NCI-H2196 treated with DMSO at 0.1 percent for 48 hours (cell line): ENCODE measurements around the gene SPAG16.

ENCODE experiments used
- DNase-seq: peaks from one replicate; lab custom pipeline; 2025; ENCODE audit not compliant: unreplicated experiment; lab: John Stamatoyannopoulos, UW

The SPAG16 gene

GRCh38 chr2:214451516-214452275 is 1167.4 kb downstream of the SPAG16 start:
- no peak for DNase-seq
